Vagina (tissue), 2 donors: ENCODE data around the gene MYH9. TPM values are rescaled to one million over a fixed set of nuclear protein-coding genes. Genes with fewer than 3 reads are reported as not detected.

Experiments
- DNase-seq, 2 donors: peaks; one replicate each; pipeline ENCODE4 v3.0.0-alpha.2; 2017; ENCODE audit errors: extremely low spot score in 2 of 2
- H3K27ac ChIP-seq: fragments of 200-600 bp; sonication (generic); one replicate; pipeline ENCODE4 v1.5.1; 2019
- H3K27me3 ChIP-seq: fragments of 200-600 bp; sonication (generic); one replicate; pipeline ENCODE4 v1.5.1; 2019
- H3K36me3 ChIP-seq, 2 donors: fragments of 200-600 bp; sonication (generic); one replicate each; pipeline ENCODE4 v1.5.1; 2017 to 2019
- H3K4me1 ChIP-seq: fragments of 200-600 bp; sonication (generic); one replicate; pipeline ENCODE4 v1.5.1; 2019
- H3K4me3 ChIP-seq, 2 donors: fragments of 200-600 bp; sonication (generic); 1 replicate in 1 of 2; 2 replicates in 1 of 2; pipeline ENCODE4 v1.5.1; 2016 to 2019
- H3K9me3 ChIP-seq: fragments of 200-600 bp; sonication (generic); one replicate; pipeline ENCODE4 v1.5.1; 2019
- POLR2A ChIP-seq, 2 donors: fragments of 450-650 bp; IDR thresholded peaks; one replicate each; pipeline ENCODE4 v1.6.1; 2017; ENCODE audit warnings: antibody characterized with exemption in 2 of 2, mild to moderate bottlenecking in 2 of 2, moderate library complexity in 2 of 2
- POLR2AphosphoS5 ChIP-seq, 2 donors: sonication (generic); formaldehyde crosslinking; IDR thresholded peaks; one replicate each; pipeline ENCODE4 v1.9.0; 2017; ENCODE audit warnings: antibody characterized with exemption in 2 of 2, mild to moderate bottlenecking in 2 of 2, low read depth in 1 of 2; ENCODE audit not compliant: insufficient read depth in 1 of 2
- intact Hi-C: fragments of 100-400 bp; cut with DNase I; formaldehyde crosslinking; loops from one replicate; pipeline ENCODE4 v1.15.1; 2023
- total RNA-seq: library from RNA; depleted of rRNA; stranded (reverse); fragments of >200 nt; gene quantifications from one replicate; pipeline ENCODE4 v1.2.3, GENCODE V29; 2016
- TF ChIP-seq, protein P1 (sequence below), 3 experiments: fragments of 450-650 bp in 2 of 3; fragments of 200-600 bp in 1 of 3; sonication (generic) in 1 of 3; IDR thresholded peaks; one replicate each; pipeline ENCODE4 v1.5.1; 2017 to 2019; ENCODE audit warnings: antibody characterized with exemption in 3 of 3, mild to moderate bottlenecking in 2 of 3, moderate library complexity in 2 of 3

MYH9 gene
- total RNA-seq, 1 donor from 2014 or later: 333 TPM

DNA sequence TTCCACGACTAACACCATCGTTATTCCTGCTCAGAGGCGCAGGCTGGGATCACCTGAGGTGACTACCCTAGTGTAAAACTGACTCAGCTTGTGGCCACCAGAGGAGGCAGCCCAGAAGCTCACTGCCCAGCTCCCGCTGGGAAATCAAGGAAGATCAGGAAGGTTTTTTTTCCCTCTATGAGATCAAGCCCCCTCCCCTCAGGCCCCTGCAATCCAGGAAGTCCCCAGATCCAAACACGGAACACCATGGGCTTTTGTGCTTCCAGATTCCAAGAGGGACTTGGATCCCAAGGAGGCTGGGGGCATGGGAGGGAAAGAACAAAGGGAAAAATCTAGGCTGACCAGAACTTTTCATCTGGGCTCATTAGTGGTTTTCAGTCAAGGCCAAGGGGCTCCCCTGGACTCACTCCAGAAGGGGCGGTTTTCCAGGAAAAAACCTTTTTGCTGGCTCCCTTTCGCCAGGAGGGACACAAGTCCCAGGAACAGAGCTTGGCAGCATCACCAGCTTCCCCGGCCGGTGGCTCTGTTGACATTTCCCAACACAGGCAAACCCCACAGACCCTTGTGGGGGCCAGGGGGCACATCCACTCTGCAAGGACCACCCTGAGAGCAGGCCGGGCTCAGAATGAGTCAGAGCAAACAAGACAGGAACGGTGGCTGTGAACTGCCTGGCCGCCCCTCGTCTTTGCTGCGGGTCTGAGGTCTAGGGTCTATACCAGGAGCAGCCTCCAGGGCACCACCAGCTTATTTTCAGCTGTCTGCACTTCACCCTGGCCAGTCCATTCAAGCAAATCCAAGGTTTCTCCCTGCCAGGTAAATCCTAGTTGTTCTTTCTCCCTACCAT lies 36.8 kb downstream of the MYH9 start:
- H3K4me3 ChIP-seq: no peak overlapping the region

DNA sequence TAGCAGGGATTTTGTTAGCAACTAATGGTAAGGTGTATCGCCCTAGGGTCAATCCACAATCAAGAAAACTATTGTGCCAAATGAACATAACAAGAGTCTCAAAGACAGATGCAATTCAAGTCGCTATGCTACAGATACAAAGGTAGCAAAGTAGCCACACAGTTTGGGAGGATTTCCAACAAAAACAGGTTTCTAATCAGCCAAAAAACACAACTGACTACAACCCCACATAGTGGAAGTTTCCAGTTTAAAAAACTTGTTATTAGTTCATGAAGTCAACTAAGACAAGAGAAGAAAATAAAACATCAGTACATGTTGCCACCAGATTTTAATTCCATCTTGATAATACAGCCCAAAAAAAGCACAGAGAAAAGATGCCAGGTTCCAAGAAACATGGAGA lies 38.0 kb downstream of the MYH9 start:
- H3K4me1 ChIP-seq: peaks cover 80% of the 10 kb centered on the region
- H3K27me3 ChIP-seq: no peaks in the 10 kb centered on the region
- DNase-seq: no peak
- peaks cover 0 to 21% of the 10 kb centered on the region in 2 donors for H3K36me3 ChIP-seq
- H3K9me3 ChIP-seq: no peaks in the 10 kb centered on the region
- intact Hi-C loops: no loop called here
- H3K4me3 ChIP-seq: no peak overlapping the region
- peak overlapping the region; percentile 93 for H3K27ac ChIP-seq
- no peak for TF ChIP-seq POLR2A (IDR thresholded peaks at IDR 0.05)
- TF ChIP-seq POLR2AphosphoS5 (IDR thresholded peaks at IDR 0.05; ENCODE audit: insufficient read depth in 1 of 2, low read depth in 1 of 2): no peak
- TF ChIP-seq, protein P1, sequence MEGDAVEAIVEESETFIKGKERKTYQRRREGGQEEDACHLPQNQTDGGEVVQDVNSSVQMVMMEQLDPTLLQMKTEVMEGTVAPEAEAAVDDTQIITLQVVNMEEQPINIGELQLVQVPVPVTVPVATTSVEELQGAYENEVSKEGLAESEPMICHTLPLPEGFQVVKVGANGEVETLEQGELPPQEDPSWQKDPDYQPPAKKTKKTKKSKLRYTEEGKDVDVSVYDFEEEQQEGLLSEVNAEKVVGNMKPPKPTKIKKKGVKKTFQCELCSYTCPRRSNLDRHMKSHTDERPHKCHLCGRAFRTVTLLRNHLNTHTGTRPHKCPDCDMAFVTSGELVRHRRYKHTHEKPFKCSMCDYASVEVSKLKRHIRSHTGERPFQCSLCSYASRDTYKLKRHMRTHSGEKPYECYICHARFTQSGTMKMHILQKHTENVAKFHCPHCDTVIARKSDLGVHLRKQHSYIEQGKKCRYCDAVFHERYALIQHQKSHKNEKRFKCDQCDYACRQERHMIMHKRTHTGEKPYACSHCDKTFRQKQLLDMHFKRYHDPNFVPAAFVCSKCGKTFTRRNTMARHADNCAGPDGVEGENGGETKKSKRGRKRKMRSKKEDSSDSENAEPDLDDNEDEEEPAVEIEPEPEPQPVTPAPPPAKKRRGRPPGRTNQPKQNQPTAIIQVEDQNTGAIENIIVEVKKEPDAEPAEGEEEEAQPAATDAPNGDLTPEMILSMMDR (IDR thresholded peaks at IDR 0.05): no peak

More for the DNA sequence above, 36.8 kb downstream of the MYH9 start:
- no peaks in the 10 kb centered on the region for H3K27me3 ChIP-seq
- no peak for TF ChIP-seq POLR2AphosphoS5 (IDR thresholded peaks at IDR 0.05; ENCODE audit: insufficient read depth in 1 of 2, low read depth in 1 of 2)
- TF ChIP-seq, protein P1 (IDR thresholded peaks at IDR 0.05): no peak
- no peak for TF ChIP-seq POLR2A (IDR thresholded peaks at IDR 0.05)
- peaks cover 79% of the 10 kb centered on the region for H3K4me1 ChIP-seq
- intact Hi-C loops: no loop called here
- peak overlapping the region; percentile 93 for H3K27ac ChIP-seq
- peaks cover 0 to 17% of the 10 kb centered on the region in 2 donors for H3K36me3 ChIP-seq
- DNase-seq: no peak
- H3K9me3 ChIP-seq: no peaks in the 10 kb centered on the region

DNA sequence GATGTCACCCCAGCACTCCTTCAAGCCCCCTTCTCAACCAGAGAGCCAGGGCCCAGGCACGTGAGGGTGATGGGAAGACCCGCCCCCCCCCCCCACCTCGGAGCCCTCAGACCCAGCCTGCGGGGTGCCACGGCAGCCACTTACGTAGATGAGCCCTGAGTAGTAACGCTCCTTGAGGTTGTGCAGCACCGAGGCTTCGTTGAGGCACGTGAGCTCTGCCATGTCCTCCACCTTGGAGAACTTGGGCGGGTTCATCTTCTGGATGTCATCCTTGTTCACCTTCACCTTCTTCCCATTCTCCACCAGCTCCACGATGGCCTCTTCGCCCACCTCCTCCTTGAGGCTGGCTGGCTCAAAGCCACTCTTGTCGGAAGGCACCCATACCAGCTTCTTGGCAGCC lies 39.0 kb downstream of the MYH9 start:
- H3K9me3 ChIP-seq: no peaks in the 10 kb centered on the region
- H3K36me3 ChIP-seq: peaks cover 0 to 21% of the 10 kb centered on the region in 2 donors
- DNase-seq: no peak
- peaks cover 80% of the 10 kb centered on the region for H3K4me1 ChIP-seq
- TF ChIP-seq, protein P1 (IDR thresholded peaks at IDR 0.05): no peak
- TF ChIP-seq POLR2A (IDR thresholded peaks at IDR 0.05) (no peak), POLR2AphosphoS5 (IDR thresholded peaks at IDR 0.05; ENCODE audit: insufficient read depth in 1 of 2, low read depth in 1 of 2) (peak in 1 of 2 donors; percentile 25)
- H3K27ac ChIP-seq: no peak overlapping the region
- no peak overlapping the region for H3K4me3 ChIP-seq
- H3K27me3 ChIP-seq: no peaks in the 10 kb centered on the region
- intact Hi-C loops: no loop called here

DNA sequence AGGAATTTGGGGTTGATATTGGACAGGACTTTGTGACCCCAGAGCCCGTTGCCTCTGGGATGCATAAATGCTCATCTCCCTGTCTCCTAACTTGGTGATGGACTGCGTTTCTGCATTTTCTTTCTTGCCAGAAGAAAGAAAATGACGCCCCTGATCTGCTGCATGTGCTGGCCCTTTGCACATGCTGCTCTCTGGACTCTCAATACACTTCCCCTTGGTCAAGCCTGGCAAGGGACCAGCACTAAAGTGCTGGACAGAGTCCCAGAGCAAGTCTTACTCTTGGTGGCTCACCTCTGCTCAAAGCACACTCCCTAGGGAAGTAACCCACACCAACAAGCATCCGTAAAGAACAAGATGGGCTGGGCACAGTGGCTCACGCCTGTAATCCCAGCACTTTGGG lies 40.7 kb downstream of the MYH9 start:
- Histone ChIP-seq H3K36me3 (peaks cover 0 to 21% of the 10 kb centered on the region in 2 donors), H3K27me3 (no peaks in the 10 kb centered on the region), H3K27ac (peak overlapping the region; percentile 61), H3K9me3 (no peaks in the 10 kb centered on the region), H3K4me1 (peaks cover 76% of the 10 kb centered on the region), H3K4me3 (no peak overlapping the region)
- intact Hi-C loops: no loop called here
- DNase-seq: no peak
- TF ChIP-seq, protein P1 (IDR thresholded peaks at IDR 0.05): no peak
- no peak for TF ChIP-seq POLR2A (IDR thresholded peaks at IDR 0.05)
- TF ChIP-seq POLR2AphosphoS5 (IDR thresholded peaks at IDR 0.05; ENCODE audit: insufficient read depth in 1 of 2, low read depth in 1 of 2): no peak
